HepG2 (cell line): ENCODE data around the gene SARNP.

ENCODE experiments used
- CEBPZ ChIP-seq: IDR thresholded peaks from 2 replicates; pipeline ENCODE4 v1.6.1; 2012; ENCODE audit warnings: low read length, improper control_type of control experiment
- CTCF ChIP-seq: sonication (generic); formaldehyde crosslinking; IDR thresholded peaks from 2 replicates; pipeline ENCODE4 v1.5.0; 2020; ENCODE audit warnings: mild to moderate bottlenecking, missing genetic modification reagents, moderate library complexity
- EZH2 ChIP-seq: conservative IDR thresholded peaks from 2 replicates; pipeline ENCODE4 v1.6.1; 2012; ENCODE audit warnings: mild to moderate bottlenecking, low read depth, low read length, moderate library complexity
- FOXA1 ChIP-seq, 2 experiments: fragments of 450-650 bp in 1 of 2; sonication (generic) in 1 of 2; formaldehyde crosslinking in 1 of 2; IDR thresholded peaks; 2 replicates each; pipeline versions ENCODE4 v1.4.0 to v1.6.1; 2016 to 2020; ENCODE audit warnings: missing genetic modification reagents in 1 of 2
- JUND ChIP-seq: sonication (generic); formaldehyde crosslinking; IDR thresholded peaks from 2 replicates; pipeline ENCODE4 v1.8.0; 2022; ENCODE audit warnings: mild to moderate bottlenecking, missing genetic modification reagents
- KDM5B ChIP-seq: sonication (generic); formaldehyde crosslinking; IDR thresholded peaks from 2 replicates; pipeline ENCODE4 v1.4.0; 2020; ENCODE audit warnings: missing genetic modification reagents, mild to moderate bottlenecking, borderline replicate concordance
- MYNN ChIP-seq: sonication (generic); formaldehyde crosslinking; IDR thresholded peaks from 2 replicates; pipeline ENCODE4 v1.4.0; 2020; ENCODE audit warnings: mild to moderate bottlenecking, low read depth, missing genetic modification reagents
- PPARG ChIP-seq: conservative IDR thresholded peaks from 2 replicates; pipeline ENCODE4 v1.6.1; 2016; ENCODE audit warnings: missing biosample characterization, missing genetic modification reagents
- RAD21 ChIP-seq: fragments of 450-650 bp; formaldehyde crosslinking; IDR thresholded peaks from 2 replicates; pipeline ENCODE4 v1.5.0; 2020; ENCODE audit warnings: mild to moderate bottlenecking
- U2AF2 ChIP-seq: fragments of 200-400 bp; formaldehyde crosslinking; IDR thresholded peaks from 2 replicates; pipeline ENCODE4 v1.6.1; 2017; ENCODE audit warnings: low read depth, mild to moderate bottlenecking, low read length
- ZKSCAN1 ChIP-seq: fragments of 150-350 bp; IDR thresholded peaks from 2 replicates; pipeline ENCODE4 v1.6.1; 2014; ENCODE audit warnings: low read length
- ZNF10 ChIP-seq: sonication (generic); formaldehyde crosslinking; IDR thresholded peaks from 2 replicates; pipeline ENCODE4 v1.4.0; 2020; ENCODE audit warnings: mild to moderate bottlenecking, low read depth, missing genetic modification reagents, borderline replicate concordance
- ZNF12 ChIP-seq: sonication (generic); formaldehyde crosslinking; IDR thresholded peaks from 2 replicates; pipeline ENCODE4 v1.5.0; 2020; ENCODE audit warnings: missing genetic modification reagents
- TF ChIP-seq, protein P1 (sequence below): sonication (generic); formaldehyde crosslinking; IDR thresholded peaks from 2 replicates; pipeline ENCODE4 v1.4.0; 2020; ENCODE audit warnings: missing genetic modification reagents

GRCh38 chr12:55845785-55846496, 28.4 kb upstream of the SARNP start:
- TF ChIP-seq, protein P1, sequence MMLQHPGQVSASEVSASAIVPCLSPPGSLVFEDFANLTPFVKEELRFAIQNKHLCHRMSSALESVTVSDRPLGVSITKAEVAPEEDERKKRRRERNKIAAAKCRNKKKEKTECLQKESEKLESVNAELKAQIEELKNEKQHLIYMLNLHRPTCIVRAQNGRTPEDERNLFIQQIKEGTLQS = no peak
- TF ChIP-seq ZNF12 (no peak), MYNN (CRISPR knock-in tag) (no peak), KDM5B (CRISPR knock-in tag) (no peak), CTCF (CRISPR knock-in tag) (no peak), JUND (CRISPR knock-in tag) (no peak), ZNF10 (no peak), PPARG (CRISPR knock-in tag) (no peak), FOXA1 (IDR thresholded peaks at IDR 0.05) (no peak), FOXA1 (CRISPR knock-in tag; IDR thresholded peaks at IDR 0.05) (no peak), ZKSCAN1 (no peak), RAD21 (no peak), CEBPZ (no peak), U2AF2 (no peak), EZH2 (no peak)
